Erythroblast (primary cell): ENCODE measurements around the gene CIC.

Source experiments
- GATA1 ChIP-seq: IDR thresholded peaks from 2 replicates; pipeline ENCODE4 v1.6.1; 2011; ENCODE audit warnings: low read depth, mild to moderate bottlenecking, control low read depth, low read length, moderate library complexity
- POLR2A ChIP-seq: IDR thresholded peaks from 2 replicates; pipeline ENCODE4 v1.6.1; 2011; ENCODE audit warnings: mild to moderate bottlenecking, low read length

DNA sequence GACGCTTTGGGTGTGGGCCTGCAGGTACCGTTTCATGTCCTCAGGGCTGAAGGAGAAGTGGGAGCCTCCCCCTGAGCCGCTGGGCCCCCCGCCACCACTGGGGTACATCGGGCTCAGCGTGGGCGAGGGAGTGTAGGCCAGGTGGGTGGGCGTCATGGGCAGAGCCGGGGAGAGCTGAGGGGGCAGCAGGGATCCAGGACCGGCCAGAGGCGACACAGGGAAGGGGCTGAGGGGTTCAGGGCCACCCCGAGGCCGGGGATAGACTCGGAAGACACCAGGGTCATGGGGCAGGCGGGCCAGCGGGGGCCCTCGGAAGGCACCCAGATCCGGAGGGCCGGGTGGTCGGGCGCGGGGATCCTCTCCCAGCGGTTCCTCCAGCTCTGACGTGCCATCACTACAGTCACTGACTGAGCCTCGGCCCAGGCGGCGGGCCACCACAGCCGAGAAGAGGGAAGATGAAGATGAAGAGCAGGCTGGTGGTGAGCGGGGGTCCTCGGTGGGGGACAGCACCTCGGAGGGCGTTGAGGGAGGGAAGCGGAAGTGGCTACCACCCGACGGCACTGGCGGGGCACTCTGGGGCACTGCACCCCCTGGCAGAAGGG lies 19.8 kb upstream of the CIC start:
- TF ChIP-seq POLR2A (no peak), GATA1 (no peak)
